ENCODE measurements around the gene MSI2. TPM values are rescaled to one million over a fixed set of nuclear protein-coding genes. Genes with fewer than 3 reads are reported as not detected.

MSI2 gene
- total and polyA plus RNA-seq, 7 donors = 37.6 to 133 (median 87.1) TPM

DNA sequence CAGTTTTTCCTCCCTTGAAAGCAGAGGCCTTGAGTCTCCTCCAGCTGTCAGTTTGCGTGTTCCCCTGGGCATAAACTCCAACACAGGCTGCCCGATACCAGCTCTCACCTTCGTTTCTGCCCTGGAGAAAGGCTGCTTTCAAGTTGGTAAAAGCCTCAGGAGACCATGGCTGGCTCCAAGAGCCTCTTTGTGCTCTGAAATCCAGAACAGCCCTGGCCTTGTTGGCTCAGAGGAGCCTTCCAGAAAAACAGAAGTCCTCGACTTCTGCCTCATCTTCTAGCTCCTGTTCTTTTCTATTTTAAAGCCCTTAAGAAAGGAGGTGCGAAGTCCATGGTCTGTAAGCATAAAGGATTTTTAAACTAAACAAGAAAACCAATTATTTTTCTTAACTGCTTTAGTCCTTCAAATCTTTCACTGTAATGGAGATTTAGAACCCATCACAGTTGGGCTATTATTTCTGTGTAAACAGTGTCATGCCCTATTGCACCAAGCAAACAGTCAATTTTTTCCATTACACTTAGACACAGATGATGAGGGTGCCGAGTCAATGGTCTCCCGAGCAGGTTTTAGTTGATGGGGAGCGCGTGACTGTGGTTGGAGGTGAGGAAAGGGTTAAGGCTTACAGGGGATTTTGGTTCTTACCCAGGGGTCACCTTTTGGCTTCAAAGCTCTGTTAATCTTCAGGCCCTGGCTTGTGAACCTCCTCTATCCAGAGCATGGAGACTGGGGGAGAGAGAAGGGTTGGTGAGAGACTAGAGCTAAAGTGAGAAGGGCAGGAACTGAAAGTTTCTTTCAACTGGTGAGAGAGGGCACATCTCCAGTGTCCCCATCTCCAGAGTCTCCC lies 212.8 kb downstream of the MSI2 start:
- no peaks in the 10 kb centered on the region for H3K27me3 ChIP-seq (ENCODE audit: insufficient read depth in 3 of 3, low read length in 2 of 3)
- no peaks in the 10 kb centered on the region for H3K9me3 ChIP-seq
- no peak overlapping the region for H3K27ac ChIP-seq
- H3K4me3 ChIP-seq = no peak overlapping the region
- ATAC-seq (no peak), DNase-seq (no peak)
- no peaks in the 10 kb centered on the region for H3K36me3 ChIP-seq (ENCODE audit: insufficient read depth in 1 of 2, low read depth in 1 of 2)
- peaks cover 18% of the 10 kb centered on the region for H3K4me1 ChIP-seq
- 87 to 88% (median 87%) methylated on average over 9 of the region's 9 CpGs for WGBS, 3 donors
- TF ChIP-seq, protein P1, sequence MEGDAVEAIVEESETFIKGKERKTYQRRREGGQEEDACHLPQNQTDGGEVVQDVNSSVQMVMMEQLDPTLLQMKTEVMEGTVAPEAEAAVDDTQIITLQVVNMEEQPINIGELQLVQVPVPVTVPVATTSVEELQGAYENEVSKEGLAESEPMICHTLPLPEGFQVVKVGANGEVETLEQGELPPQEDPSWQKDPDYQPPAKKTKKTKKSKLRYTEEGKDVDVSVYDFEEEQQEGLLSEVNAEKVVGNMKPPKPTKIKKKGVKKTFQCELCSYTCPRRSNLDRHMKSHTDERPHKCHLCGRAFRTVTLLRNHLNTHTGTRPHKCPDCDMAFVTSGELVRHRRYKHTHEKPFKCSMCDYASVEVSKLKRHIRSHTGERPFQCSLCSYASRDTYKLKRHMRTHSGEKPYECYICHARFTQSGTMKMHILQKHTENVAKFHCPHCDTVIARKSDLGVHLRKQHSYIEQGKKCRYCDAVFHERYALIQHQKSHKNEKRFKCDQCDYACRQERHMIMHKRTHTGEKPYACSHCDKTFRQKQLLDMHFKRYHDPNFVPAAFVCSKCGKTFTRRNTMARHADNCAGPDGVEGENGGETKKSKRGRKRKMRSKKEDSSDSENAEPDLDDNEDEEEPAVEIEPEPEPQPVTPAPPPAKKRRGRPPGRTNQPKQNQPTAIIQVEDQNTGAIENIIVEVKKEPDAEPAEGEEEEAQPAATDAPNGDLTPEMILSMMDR (IDR thresholded peaks at IDR 0.05) = no peak
- intact Hi-C loops (cut with DNase I) = no loop called here

DNA sequence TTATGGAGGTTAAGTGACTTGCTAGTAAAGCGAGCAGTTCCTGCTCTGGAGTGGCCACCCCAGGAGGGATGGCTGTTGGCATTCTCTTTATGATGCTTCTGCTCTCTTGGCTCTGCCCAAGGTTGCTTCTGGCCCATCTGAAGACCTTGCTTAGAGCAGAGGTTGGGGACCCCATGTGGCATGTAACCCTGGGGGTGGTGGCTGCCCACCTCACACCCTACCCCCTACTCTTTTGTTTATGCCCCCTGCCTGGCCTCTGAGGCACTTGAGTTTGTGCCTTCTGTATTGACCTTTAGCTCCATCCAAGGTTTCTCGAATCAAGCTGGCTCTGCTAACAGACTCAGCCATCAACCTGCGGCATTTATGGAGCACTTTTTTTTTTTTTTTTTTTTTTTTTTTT lies 214.6 kb downstream of the MSI2 start:
- Histone ChIP-seq H3K36me3 (ENCODE audit: insufficient read depth in 1 of 2, low read depth in 1 of 2) (no peaks in the 10 kb centered on the region), H3K4me3 (no peak overlapping the region), H3K9me3 (no peaks in the 10 kb centered on the region), H3K4me1 (peaks cover 9% of the 10 kb centered on the region), H3K27me3 (ENCODE audit: insufficient read depth in 3 of 3, low read length in 2 of 3) (no peaks in the 10 kb centered on the region), H3K27ac (no peak overlapping the region)
- WGBS, 3 donors = 67 to 91% (median 68%) methylated on average over 3 of the region's 3 CpGs
- TF ChIP-seq, protein P1 (IDR thresholded peaks at IDR 0.05) = no peak
- ATAC-seq (no peak), DNase-seq (no peak)
- intact Hi-C loops (cut with DNase I) = no loop called here

DNA sequence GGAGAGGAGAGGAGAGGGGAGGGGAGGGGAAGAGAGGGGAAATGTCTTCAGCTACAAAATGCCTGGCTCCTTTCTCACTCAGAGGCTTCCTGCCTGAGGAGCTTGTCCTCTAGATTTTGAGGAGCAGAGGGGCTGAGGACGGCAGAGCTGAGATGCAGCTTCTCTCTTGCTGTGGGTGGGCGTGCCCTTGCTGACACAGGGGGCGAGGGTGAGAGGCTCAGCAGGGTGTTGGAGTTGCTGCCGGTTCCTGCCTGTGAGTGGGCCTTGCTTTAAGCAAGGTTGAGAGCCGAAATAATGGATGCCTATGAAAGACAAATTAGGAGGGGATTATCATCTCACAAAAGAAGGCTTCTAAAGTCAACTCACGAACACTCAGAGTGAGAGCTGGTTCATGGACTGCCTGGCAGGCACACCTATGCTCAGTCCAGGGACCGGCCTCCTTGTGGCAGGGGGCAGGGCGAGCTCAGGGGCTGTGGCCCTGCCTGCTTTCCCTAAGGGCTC lies 215.6 kb downstream of the MSI2 start:
- peaks cover 14% of the 10 kb centered on the region for H3K4me1 ChIP-seq
- no peak overlapping the region for H3K4me3 ChIP-seq
- H3K9me3 ChIP-seq = no peaks in the 10 kb centered on the region
- H3K27me3 ChIP-seq (ENCODE audit: insufficient read depth in 3 of 3, low read length in 2 of 3) = no peaks in the 10 kb centered on the region
- DNase-seq = no peak
- 88 to 90% (median 89%) methylated on average over 8 of the region's 8 CpGs for WGBS, 3 donors
- intact Hi-C loops (cut with DNase I) = no loop called here
- no peak overlapping the region for H3K27ac ChIP-seq
- TF ChIP-seq, protein P1 (IDR thresholded peaks at IDR 0.05) = no peak
- no peak for ATAC-seq
- H3K36me3 ChIP-seq (ENCODE audit: insufficient read depth in 1 of 2, low read depth in 1 of 2) = no peaks in the 10 kb centered on the region

DNA sequence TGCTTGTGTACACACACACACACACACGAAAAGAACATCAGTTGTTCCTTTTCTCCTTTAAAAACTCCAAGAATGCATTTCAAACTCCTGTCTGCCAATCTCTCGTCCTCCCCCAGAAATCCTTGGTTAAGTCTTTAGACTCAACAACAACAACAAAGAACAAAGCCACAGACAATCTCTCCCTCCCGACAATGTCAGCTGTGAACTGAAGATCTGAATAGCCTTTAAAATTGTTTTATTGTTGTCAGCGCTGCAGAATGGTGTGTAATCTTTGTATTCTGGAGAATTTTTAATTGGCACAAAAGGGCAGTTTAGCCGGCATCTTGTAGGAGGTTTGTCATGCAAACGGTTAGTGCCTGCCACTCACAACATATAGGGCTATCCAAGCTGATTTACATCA lies 219.5 kb downstream of the MSI2 start:
- H3K4me3 ChIP-seq = no peak overlapping the region
- H3K36me3 ChIP-seq (ENCODE audit: insufficient read depth in 1 of 2, low read depth in 1 of 2) = no peaks in the 10 kb centered on the region
- H3K4me1 ChIP-seq = peaks cover 33% of the 10 kb centered on the region
- 81 to 88% (median 84%) methylated on average over 6 of the region's 6 CpGs for WGBS, 3 donors
- no peaks in the 10 kb centered on the region for H3K27me3 ChIP-seq (ENCODE audit: insufficient read depth in 3 of 3, low read length in 2 of 3)
- no peak overlapping the region for H3K27ac ChIP-seq
- ATAC-seq (no peak), DNase-seq (no peak)
- intact Hi-C loops (cut with DNase I) = no loop called here
- H3K9me3 ChIP-seq = no peaks in the 10 kb centered on the region
- TF ChIP-seq, protein P1 (IDR thresholded peaks at IDR 0.05) = no peak

All from psoas muscle (tissue), 8 donors.